Measurements from ENCODE around the gene PPL.
"Not testable (repeated sequence)": the region's sequence is repeated elsewhere in the genome, so short reads cannot be mapped to it uniquely, and the experiment has no call there.

The PPL gene

GRCh38 chr16:4898811-4899473, 38.0 kb downstream of the PPL start:
- H3K4me3 Mint-ChIP-seq: no peak overlapping the region
- H3K27ac Mint-ChIP-seq: no peak overlapping the region
- no peaks in the 10 kb centered on the region for H3K36me3 Mint-ChIP-seq (ENCODE audit: low read depth)
- no peaks in the 10 kb centered on the region for H3K4me1 Mint-ChIP-seq (ENCODE audit: low read depth)
- H3K27me3 Mint-ChIP-seq (ENCODE audit: low read depth): no peaks in the 10 kb centered on the region
- H3K9me3 Mint-ChIP-seq: no peaks in the 10 kb centered on the region

- H3K9me3 Mint-ChIP-seq: no peaks in the 10 kb centered on the region
- H3K27me3 Mint-ChIP-seq (ENCODE audit: low read depth): no peaks in the 10 kb centered on the region
- H3K4me1 Mint-ChIP-seq (ENCODE audit: low read depth): no peaks in the 10 kb centered on the region
- H3K4me3 Mint-ChIP-seq: no peak overlapping the region
- H3K36me3 Mint-ChIP-seq (ENCODE audit: low read depth): no peaks in the 10 kb centered on the region
- no peak overlapping the region for H3K27ac Mint-ChIP-seq
These were observed 39.6 kb downstream of the PPL start for GRCh38 chr16:4897328-4897727.

- not testable (repeated sequence) for H3K9me3 Mint-ChIP-seq; H3K27me3 Mint-ChIP-seq (ENCODE audit: low read depth); H3K36me3 Mint-ChIP-seq (ENCODE audit: low read depth); H3K4me3 Mint-ChIP-seq; H3K27ac Mint-ChIP-seq; H3K4me1 Mint-ChIP-seq (ENCODE audit: low read depth)
These were observed 40.2 kb downstream of the PPL start for GRCh38 chr16:4896761-4897160.

GRCh38 chr16:4895366-4895765, 41.6 kb downstream of the PPL start:
- Mint-ChIP-seq H3K4me1 (ENCODE audit: low read depth) (no peaks in the 10 kb centered on the region), H3K9me3 (no peaks in the 10 kb centered on the region), H3K4me3 (no peak overlapping the region), H3K36me3 (ENCODE audit: low read depth) (no peaks in the 10 kb centered on the region), H3K27ac (no peak overlapping the region), H3K27me3 (ENCODE audit: low read depth) (no peaks in the 10 kb centered on the region)

GRCh38 chr16:4894276-4895150, 42.4 kb downstream of the PPL start:
- H3K9me3 Mint-ChIP-seq: no peaks in the 10 kb centered on the region
- no peak overlapping the region for H3K27ac Mint-ChIP-seq
- H3K27me3 Mint-ChIP-seq (ENCODE audit: low read depth): no peaks in the 10 kb centered on the region
- no peak overlapping the region for H3K4me3 Mint-ChIP-seq
- H3K4me1 Mint-ChIP-seq (ENCODE audit: low read depth): no peaks in the 10 kb centered on the region
- H3K36me3 Mint-ChIP-seq (ENCODE audit: low read depth): no peaks in the 10 kb centered on the region

GRCh38 chr16:4893103-4893862, 43.7 kb downstream of the PPL start:
- Mint-ChIP-seq H3K4me3 (no peak overlapping the region), H3K27ac (no peak overlapping the region), H3K9me3 (no peaks in the 10 kb centered on the region), H3K27me3 (ENCODE audit: low read depth) (no peaks in the 10 kb centered on the region), H3K36me3 (ENCODE audit: low read depth) (no peaks in the 10 kb centered on the region), H3K4me1 (ENCODE audit: low read depth) (no peaks in the 10 kb centered on the region)

GRCh38 chr16:4892361-4893102, 44.4 kb downstream of the PPL start:
- Mint-ChIP-seq H3K27me3 (ENCODE audit: low read depth) (no peaks in the 10 kb centered on the region), H3K27ac (no peak overlapping the region), H3K4me1 (ENCODE audit: low read depth) (no peaks in the 10 kb centered on the region), H3K4me3 (no peak overlapping the region), H3K9me3 (no peaks in the 10 kb centered on the region), H3K36me3 (ENCODE audit: low read depth) (no peaks in the 10 kb centered on the region)

GRCh38 chr16:4891886-4892216, 45.1 kb downstream of the PPL start:
- Mint-ChIP-seq H3K4me3 (no peak overlapping the region), H3K4me1 (ENCODE audit: low read depth) (no peaks in the 10 kb centered on the region), H3K27me3 (ENCODE audit: low read depth) (no peaks in the 10 kb centered on the region), H3K27ac (no peak overlapping the region), H3K36me3 (ENCODE audit: low read depth) (no peaks in the 10 kb centered on the region), H3K9me3 (no peaks in the 10 kb centered on the region)

- H3K27ac Mint-ChIP-seq: no peak overlapping the region
- no peaks in the 10 kb centered on the region for H3K36me3 Mint-ChIP-seq (ENCODE audit: low read depth)
- no peaks in the 10 kb centered on the region for H3K27me3 Mint-ChIP-seq (ENCODE audit: low read depth)
- H3K4me1 Mint-ChIP-seq (ENCODE audit: low read depth): no peaks in the 10 kb centered on the region
- H3K9me3 Mint-ChIP-seq: no peaks in the 10 kb centered on the region
- H3K4me3 Mint-ChIP-seq: no peak overlapping the region
These were observed 45.7 kb downstream of the PPL start for GRCh38 chr16:4891097-4891885.

- no peak overlapping the region for H3K27ac Mint-ChIP-seq
- no peaks in the 10 kb centered on the region for H3K9me3 Mint-ChIP-seq
- peaks cover 2% of the 10 kb centered on the region for H3K4me1 Mint-ChIP-seq (ENCODE audit: low read depth)
- no peaks in the 10 kb centered on the region for H3K27me3 Mint-ChIP-seq (ENCODE audit: low read depth)
- peaks cover 4% of the 10 kb centered on the region for H3K36me3 Mint-ChIP-seq (ENCODE audit: low read depth)
- no peak overlapping the region for H3K4me3 Mint-ChIP-seq
These were observed 46.3 kb downstream of the PPL start for GRCh38 chr16:4890686-4891085.

GRCh38 chr16:4890026-4890425, 46.9 kb downstream of the PPL start:
- H3K27ac Mint-ChIP-seq: no peak overlapping the region

GRCh38 chr16:4888428-4889135, 48.4 kb downstream of the PPL start:
- Mint-ChIP-seq H3K4me3 (no peak overlapping the region), H3K27ac (no peak overlapping the region), H3K9me3 (no peaks in the 10 kb centered on the region), H3K4me1 (ENCODE audit: low read depth) (peaks cover 2% of the 10 kb centered on the region), H3K27me3 (ENCODE audit: low read depth) (no peaks in the 10 kb centered on the region), H3K36me3 (ENCODE audit: low read depth) (peaks cover 16% of the 10 kb centered on the region)

More at GRCh38 chr16:4890026-4890425, 46.9 kb downstream of the PPL start:
- Mint-ChIP-seq H3K4me3 (no peak overlapping the region), H3K9me3 (no peaks in the 10 kb centered on the region), H3K27me3 (ENCODE audit: low read depth) (no peaks in the 10 kb centered on the region), H3K36me3 (ENCODE audit: low read depth) (peaks cover 7% of the 10 kb centered on the region), H3K4me1 (ENCODE audit: low read depth) (peaks cover 2% of the 10 kb centered on the region)

GRCh38 chr16:4886151-4886550, 50.8 kb downstream of the PPL start:
- Mint-ChIP-seq H3K27ac (no peak overlapping the region), H3K36me3 (ENCODE audit: low read depth) (peaks cover 28% of the 10 kb centered on the region), H3K4me1 (ENCODE audit: low read depth) (peaks cover 2% of the 10 kb centered on the region), H3K27me3 (ENCODE audit: low read depth) (no peaks in the 10 kb centered on the region), H3K4me3 (no peak overlapping the region), H3K9me3 (no peaks in the 10 kb centered on the region)

All from T-helper 1 cell treated with Interleukin-12 subunit alpha and Interleukin-12 subunit beta and Interleukin-4 antibody, amounts not matched to agents 30 μg/mL and 1 μg/mL, for 36 hours (primary cell).